GM19025 (cell line): ENCODE data around the gene HSFY1.
"Not testable (repeated sequence)": the region's sequence is repeated elsewhere in the genome, so short reads cannot be mapped to it uniquely, and the experiment has no call there.

Experiments
- ATAC-seq: cut with Tn5 transposase; IDR thresholded peaks from one replicate; pipeline ENCODE4 v1.9.1; 2021; ENCODE audit warnings: mild to moderate bottlenecking, low read depth, moderate library complexity; ENCODE audit not compliant: unreplicated experiment

HSFY1 gene

GRCh38 chrY:18546420-18546819 is at the start of gene HSFY1:
HSFY1 (plus strand) TSS chrY:18546720; CDS start chrY:18546788, 68 bp downstream.
- ATAC-seq, result not testable (repeated sequence)

GRCh38 chrY:18504266-18504665 is 42.3 kb upstream of the HSFY1 start:
- ATAC-seq, result not testable (repeated sequence)

GRCh38 chrY:18530995-18531655 is 15.4 kb upstream of the HSFY1 start:
- not testable (repeated sequence) for ATAC-seq

GRCh38 chrY:18538952-18539351 is 7.6 kb upstream of the HSFY1 start:
- not testable (repeated sequence) for ATAC-seq

- not testable (repeated sequence) for ATAC-seq
Measured at GRCh38 chrY:18553132-18553531, 6.6 kb downstream of the HSFY1 start.

GRCh38 chrY:18565915-18566314 is 19.4 kb downstream of the HSFY1 start:
- not testable (repeated sequence) for ATAC-seq
